GM12891 (cell line): ENCODE results near the gene SNRPD3.

Experiments used
- POLR2A ChIP-seq: IDR thresholded peaks from 2 replicates; pipeline ENCODE4 v1.6.1; 2011; ENCODE audit warnings: low read depth, low read length, control low read depth
- POLR2AphosphoS5 ChIP-seq: IDR thresholded peaks from 2 replicates; pipeline ENCODE4 v1.6.1; 2011; ENCODE audit warnings: low read depth, low read length, control low read depth
- POU2F2 ChIP-seq: IDR thresholded peaks from 2 replicates; pipeline ENCODE4 v1.6.1; 2011; ENCODE audit warnings: low read depth, mild to moderate bottlenecking, control low read depth, low read length, moderate library complexity
- TAF1 ChIP-seq: IDR thresholded peaks from 2 replicates; pipeline ENCODE4 v1.6.1; 2011; ENCODE audit warnings: low read depth, low read length, control low read depth

DNA sequence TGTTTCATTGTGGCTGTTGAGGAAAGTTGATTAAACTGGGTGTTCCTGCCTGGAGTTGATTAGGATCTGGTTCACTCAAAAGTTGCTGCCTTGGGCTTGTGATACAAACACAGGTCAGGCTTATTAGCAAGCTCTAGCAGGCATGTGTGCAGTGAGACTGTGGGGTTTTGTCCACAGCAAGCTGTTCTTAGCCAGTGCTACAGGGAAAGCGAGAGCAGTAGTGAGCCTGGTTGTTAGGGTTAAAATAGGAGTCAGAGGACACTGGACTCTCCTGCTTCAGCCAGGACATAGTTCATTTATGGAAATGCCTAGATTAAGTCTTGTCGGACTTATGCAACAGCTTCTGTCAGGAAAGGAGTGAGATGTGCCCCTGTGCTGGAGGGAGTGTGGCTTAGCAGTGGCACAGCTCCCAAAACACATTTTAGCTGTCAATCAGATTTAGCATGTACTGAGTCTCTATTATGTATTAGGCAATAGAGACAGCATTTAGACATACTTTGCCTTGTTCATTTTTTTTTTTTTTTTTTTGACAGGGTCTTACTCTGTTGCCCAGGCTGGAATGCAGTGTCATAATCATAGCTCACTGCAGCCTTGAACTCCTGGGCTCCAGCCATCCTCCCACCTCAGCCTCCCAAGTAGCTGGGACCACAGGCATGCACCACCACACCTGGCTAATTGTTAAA lies 8.7 kb downstream of the SNRPD3 start:
- TF ChIP-seq POLR2AphosphoS5 (no peak), TAF1 (no peak), POLR2A (no peak), POU2F2 (no peak)
